SHP77 (cell line): Measurements from ENCODE around the gene RFC2.
"Not testable (repeated sequence)": the region's sequence is repeated elsewhere in the genome, so short reads cannot be mapped to it uniquely, and the experiment has no call there.

Source experiments
- DNase-seq, 2 experiments: peaks; one replicate each; lab custom pipeline; 2025; lab: John Stamatoyannopoulos, UW

Gene RFC2

GRCh38 chr7:74248156-74248555 lies 6.0 kb downstream of the RFC2 start:
- no peak for DNase-seq

- DNase-seq, result no peak
Observed at GRCh38 chr7:74246497-74246896, 7.7 kb downstream of the RFC2 start.

GRCh38 chr7:74242122-74242443 lies 12.1 kb downstream of the RFC2 start:
- DNase-seq, result no peak

GRCh38 chr7:74240482-74240881 lies 13.7 kb downstream of the RFC2 start:
- no peak for DNase-seq

GRCh38 chr7:74236284-74236683 lies 17.9 kb downstream of the RFC2 start:
- DNase-seq, result no peak

- DNase-seq, result no peak
Observed at GRCh38 chr7:74235518-74236268, 18.5 kb downstream of the RFC2 start.

- no peak for DNase-seq
Observed at GRCh38 chr7:74233655-74234285, 20.4 kb downstream of the RFC2 start.

- no peak for DNase-seq
Observed at GRCh38 chr7:74231232-74231590, 23.0 kb downstream of the RFC2 start.

GRCh38 chr7:74230446-74231231 lies 23.6 kb downstream of the RFC2 start:
- DNase-seq, result no peak

- DNase-seq, result no peak
Observed at GRCh38 chr7:74228951-74229900, 25.0 kb downstream of the RFC2 start.

GRCh38 chr7:74226633-74227032 lies 27.6 kb downstream of the RFC2 start:
- DNase-seq, result no peak

GRCh38 chr7:74225400-74225799 lies 28.8 kb downstream of the RFC2 start:
- DNase-seq, result no peak

GRCh38 chr7:74224907-74225306 lies 29.3 kb downstream of the RFC2 start:
- DNase-seq, result not testable (repeated sequence)

- no peak for DNase-seq
Observed at GRCh38 chr7:74224511-74224832, 29.7 kb downstream of the RFC2 start.

GRCh38 chr7:74223711-74224510 lies 30.3 kb downstream of the RFC2 start:
- peak; percentile 30 to 46 for DNase-seq

- no peak for DNase-seq
Observed at GRCh38 chr7:74222851-74223710, 31.1 kb downstream of the RFC2 start.

GRCh38 chr7:74221713-74222112 lies 32.5 kb downstream of the RFC2 start:
- DNase-seq, result no peak

- DNase-seq, result no peak
Observed at GRCh38 chr7:74220229-74220628, 34.0 kb downstream of the RFC2 start.

GRCh38 chr7:74219416-74219815 lies 34.8 kb downstream of the RFC2 start:
- DNase-seq, result no peak

GRCh38 chr7:74218343-74218698 lies 35.9 kb downstream of the RFC2 start:
- DNase-seq, result no peak
